Memory B cell (primary cell): ENCODE data around the gene ZMYND11.

Source experiments
- ATAC-seq: fragments of 150-1000 bp; cut with Tn5 transposase; 2 replicates; pipeline ENCODE4 v1.10.0; 2021; ENCODE audit warnings: low read depth, mild to moderate bottlenecking, moderate library complexity
- DNase-seq, 2 donors: peaks; one replicate each; pipeline ENCODE4 v3.0.0; 2022; ENCODE audit warnings: low spot score in 2 of 2
- H3K27ac Mint-ChIP-seq: one replicate; pipeline ENCODE4 v1.8.0; 2022; ENCODE audit warnings: mild to moderate bottlenecking, moderate library complexity, mixed read lengths
- H3K27me3 Mint-ChIP-seq: one replicate; pipeline ENCODE4 v1.8.0; 2022; ENCODE audit warnings: mixed read lengths
- H3K36me3 Mint-ChIP-seq: one replicate; pipeline ENCODE4 v1.8.0; 2022; ENCODE audit warnings: mild to moderate bottlenecking, mixed read lengths
- H3K4me1 Mint-ChIP-seq: one replicate; pipeline ENCODE4 v1.8.0; 2022; ENCODE audit warnings: mixed read lengths
- H3K4me3 Mint-ChIP-seq: one replicate; pipeline ENCODE4 v1.8.0; 2022; ENCODE audit warnings: mild to moderate bottlenecking, moderate library complexity, mixed read lengths
- H3K9me3 Mint-ChIP-seq: one replicate; pipeline ENCODE4 v1.8.0; 2022; ENCODE audit warnings: mixed read lengths

The ZMYND11 gene

GRCh38 chr10:279655-280054 lies 144.4 kb downstream of the ZMYND11 start:
- Mint-ChIP-seq H3K4me3 (no peak overlapping the region), H3K4me1 (peaks cover 16% of the 10 kb centered on the region), H3K9me3 (no peaks in the 10 kb centered on the region), H3K36me3 (peaks cover 16% of the 10 kb centered on the region), H3K27me3 (no peaks in the 10 kb centered on the region), H3K27ac (no peak overlapping the region)
- no peak for ATAC-seq
- DNase-seq, result no peak

GRCh38 chr10:282294-283139 lies 147.3 kb downstream of the ZMYND11 start:
- Mint-ChIP-seq H3K9me3 (no peaks in the 10 kb centered on the region), H3K4me3 (no peak overlapping the region), H3K27ac (peak overlapping the region; percentile 77), H3K27me3 (no peaks in the 10 kb centered on the region), H3K4me1 (peaks cover 16% of the 10 kb centered on the region), H3K36me3 (peaks cover 19% of the 10 kb centered on the region)
- DNase-seq (no peak), ATAC-seq (no peak)

- DNase-seq (no peak), ATAC-seq (no peak)
- Mint-ChIP-seq H3K4me1 (peaks cover 16% of the 10 kb centered on the region), H3K9me3 (no peaks in the 10 kb centered on the region), H3K27ac (peak overlapping the region; percentile 77), H3K27me3 (no peaks in the 10 kb centered on the region), H3K4me3 (no peak overlapping the region), H3K36me3 (peaks cover 17% of the 10 kb centered on the region)
Observed at GRCh38 chr10:283140-283479, 147.9 kb downstream of the ZMYND11 start.

- Mint-ChIP-seq H3K4me3 (peak overlapping the region; percentile 65), H3K9me3 (no peaks in the 10 kb centered on the region), H3K4me1 (peaks cover 16% of the 10 kb centered on the region), H3K27me3 (no peaks in the 10 kb centered on the region), H3K27ac (peak overlapping the region; percentile 77), H3K36me3 (peaks cover 16% of the 10 kb centered on the region)
- ATAC-seq (peak; percentile 93), DNase-seq (peak; percentile 17 to 24)
Observed at GRCh38 chr10:283916-284356, 148.7 kb downstream of the ZMYND11 start.

- no peak for ATAC-seq
Observed at GRCh38 chr10:285216-285615, 150.0 kb downstream of the ZMYND11 start.

GRCh38 chr10:287026-287709 lies 151.9 kb downstream of the ZMYND11 start:
- H3K9me3 Mint-ChIP-seq, result no peaks in the 10 kb centered on the region
- no peak overlapping the region for H3K27ac Mint-ChIP-seq
- H3K27me3 Mint-ChIP-seq, result no peaks in the 10 kb centered on the region
- ATAC-seq, result no peak
- peaks cover 9% of the 10 kb centered on the region for H3K36me3 Mint-ChIP-seq
- peaks cover 19% of the 10 kb centered on the region for H3K4me1 Mint-ChIP-seq
- DNase-seq, result no peak
- no peak overlapping the region for H3K4me3 Mint-ChIP-seq

More at GRCh38 chr10:285216-285615, 150.0 kb downstream of the ZMYND11 start:
- no peaks in the 10 kb centered on the region for H3K27me3 Mint-ChIP-seq
- no peak overlapping the region for H3K27ac Mint-ChIP-seq
- H3K36me3 Mint-ChIP-seq, result peaks cover 16% of the 10 kb centered on the region
- no peak for DNase-seq
- no peak overlapping the region for H3K4me3 Mint-ChIP-seq
- peaks cover 19% of the 10 kb centered on the region for H3K4me1 Mint-ChIP-seq
- H3K9me3 Mint-ChIP-seq, result no peaks in the 10 kb centered on the region

GRCh38 chr10:287814-288213 lies 152.6 kb downstream of the ZMYND11 start:
- H3K4me3 Mint-ChIP-seq, result no peak overlapping the region
- H3K36me3 Mint-ChIP-seq, result peaks cover 9% of the 10 kb centered on the region
- H3K27me3 Mint-ChIP-seq, result no peaks in the 10 kb centered on the region
- no peaks in the 10 kb centered on the region for H3K9me3 Mint-ChIP-seq
- ATAC-seq (no peak), DNase-seq (no peak)
- H3K27ac Mint-ChIP-seq, result no peak overlapping the region
- H3K4me1 Mint-ChIP-seq, result peaks cover 19% of the 10 kb centered on the region

GRCh38 chr10:288316-289200 lies 153.3 kb downstream of the ZMYND11 start:
- Mint-ChIP-seq H3K27me3 (no peaks in the 10 kb centered on the region), H3K4me1 (peaks cover 14% of the 10 kb centered on the region), H3K36me3 (peaks cover 7% of the 10 kb centered on the region), H3K27ac (no peak overlapping the region), H3K9me3 (no peaks in the 10 kb centered on the region), H3K4me3 (no peak overlapping the region)
- DNase-seq (no peak), ATAC-seq (no peak)

GRCh38 chr10:289581-289980 lies 154.3 kb downstream of the ZMYND11 start:
- DNase-seq, result no peak
- no peak overlapping the region for H3K27ac Mint-ChIP-seq
- H3K4me1 Mint-ChIP-seq, result peaks cover 12% of the 10 kb centered on the region
- ATAC-seq, result no peak
- no peaks in the 10 kb centered on the region for H3K27me3 Mint-ChIP-seq
- no peak overlapping the region for H3K4me3 Mint-ChIP-seq
- no peaks in the 10 kb centered on the region for H3K9me3 Mint-ChIP-seq
- H3K36me3 Mint-ChIP-seq, result peaks cover 3% of the 10 kb centered on the region

- H3K27ac Mint-ChIP-seq, result no peak overlapping the region
- no peak for DNase-seq
- H3K27me3 Mint-ChIP-seq, result no peaks in the 10 kb centered on the region
- H3K4me3 Mint-ChIP-seq, result no peak overlapping the region
- no peak for ATAC-seq
- H3K36me3 Mint-ChIP-seq, result peaks cover under 1% of the 10 kb centered on the region
- H3K9me3 Mint-ChIP-seq, result no peaks in the 10 kb centered on the region
- H3K4me1 Mint-ChIP-seq, result peaks cover 12% of the 10 kb centered on the region
Observed at GRCh38 chr10:290026-290725, 154.9 kb downstream of the ZMYND11 start.

- ATAC-seq (no peak), DNase-seq (no peak)
- Mint-ChIP-seq H3K4me1 (peaks cover 24% of the 10 kb centered on the region), H3K27me3 (peaks cover 1% of the 10 kb centered on the region), H3K4me3 (no peak overlapping the region), H3K36me3 (peaks cover 4% of the 10 kb centered on the region), H3K27ac (peak overlapping the region; percentile 5), H3K9me3 (peaks cover 1% of the 10 kb centered on the region)
Observed at GRCh38 chr10:293636-294035, 158.4 kb downstream of the ZMYND11 start.

GRCh38 chr10:297567-297966 lies 162.3 kb downstream of the ZMYND11 start:
- Mint-ChIP-seq H3K27me3 (peaks cover 1% of the 10 kb centered on the region), H3K4me3 (no peak overlapping the region)
- DNase-seq, result no peak

GRCh38 chr10:298033-298432 lies 162.8 kb downstream of the ZMYND11 start:
- peaks cover 4% of the 10 kb centered on the region for H3K36me3 Mint-ChIP-seq
- H3K4me1 Mint-ChIP-seq, result peaks cover 39% of the 10 kb centered on the region
- peaks cover 1% of the 10 kb centered on the region for H3K27me3 Mint-ChIP-seq
- DNase-seq (no peak), ATAC-seq (no peak)
- H3K27ac Mint-ChIP-seq, result no peak overlapping the region
- no peak overlapping the region for H3K4me3 Mint-ChIP-seq
- H3K9me3 Mint-ChIP-seq, result peaks cover 3% of the 10 kb centered on the region

More at GRCh38 chr10:297567-297966, 162.3 kb downstream of the ZMYND11 start:
- Mint-ChIP-seq H3K36me3 (peaks cover 4% of the 10 kb centered on the region), H3K27ac (no peak overlapping the region), H3K9me3 (peaks cover 3% of the 10 kb centered on the region), H3K4me1 (peaks cover 39% of the 10 kb centered on the region)
- no peak for ATAC-seq
